ENCODE data around the gene RBBP9.
"Not testable (repeated sequence)": the region's sequence is repeated elsewhere in the genome, so short reads cannot be mapped to it uniquely, and the experiment has no call there.

The RBBP9 gene

GRCh38 chr20:18524646-18525045 lies 27.6 kb upstream of the RBBP9 start:
- peaks cover 48% of the 10 kb centered on the region for H3K36me3 Mint-ChIP-seq (ENCODE audit: low read depth)
- H3K4me1 Mint-ChIP-seq = no peaks in the 10 kb centered on the region
- TF ChIP-seq CTCF (IDR thresholded peaks at IDR 0.05; ENCODE audit: unreplicated experiment in 3 of 3) = no peak
- no peaks in the 10 kb centered on the region for H3K27me3 Mint-ChIP-seq (ENCODE audit: low read depth)
- no peak overlapping the region for H3K4me3 Mint-ChIP-seq
- no peak overlapping the region for H3K27ac Mint-ChIP-seq
- H3K9me3 Mint-ChIP-seq = no peaks in the 10 kb centered on the region

GRCh38 chr20:18523066-18523465 lies 26.0 kb upstream of the RBBP9 start:
- Mint-ChIP-seq H3K27ac (no peak overlapping the region), H3K9me3 (no peaks in the 10 kb centered on the region), H3K36me3 (ENCODE audit: low read depth) (peaks cover 32% of the 10 kb centered on the region), H3K27me3 (ENCODE audit: low read depth) (no peaks in the 10 kb centered on the region), H3K4me3 (no peak overlapping the region), H3K4me1 (no peaks in the 10 kb centered on the region)
- TF ChIP-seq CTCF (IDR thresholded peaks at IDR 0.05; ENCODE audit: unreplicated experiment in 3 of 3) = no peak

GRCh38 chr20:18522066-18522465 lies 25.0 kb upstream of the RBBP9 start:
- not testable (repeated sequence) for H3K9me3 Mint-ChIP-seq; H3K4me3 Mint-ChIP-seq; H3K27ac Mint-ChIP-seq; H3K4me1 Mint-ChIP-seq; H3K27me3 Mint-ChIP-seq (ENCODE audit: low read depth)
- peaks cover 24% of the 10 kb centered on the region for H3K36me3 Mint-ChIP-seq (ENCODE audit: low read depth)

GRCh38 chr20:18515973-18516372 lies 18.9 kb upstream of the RBBP9 start:
- Mint-ChIP-seq H3K27me3 (ENCODE audit: low read depth) (no peaks in the 10 kb centered on the region), H3K36me3 (ENCODE audit: low read depth) (peaks cover 27% of the 10 kb centered on the region), H3K4me1 (no peaks in the 10 kb centered on the region), H3K4me3 (no peak overlapping the region), H3K27ac (no peak overlapping the region), H3K9me3 (no peaks in the 10 kb centered on the region)
- no peak for TF ChIP-seq CTCF (IDR thresholded peaks at IDR 0.05; ENCODE audit: unreplicated experiment in 3 of 3)

- H3K36me3 Mint-ChIP-seq (ENCODE audit: low read depth) = peaks cover 37% of the 10 kb centered on the region
- no peak for TF ChIP-seq CTCF (IDR thresholded peaks at IDR 0.05; ENCODE audit: unreplicated experiment in 3 of 3)
Measured at GRCh38 chr20:18514127-18514526, 17.1 kb upstream of the RBBP9 start.

GRCh38 chr20:18513208-18513607 lies 16.2 kb upstream of the RBBP9 start:
- Mint-ChIP-seq H3K27me3 (ENCODE audit: low read depth) (no peaks in the 10 kb centered on the region), H3K27ac (no peak overlapping the region), H3K4me3 (no peak overlapping the region), H3K4me1 (peaks cover 10% of the 10 kb centered on the region), H3K9me3 (no peaks in the 10 kb centered on the region), H3K36me3 (ENCODE audit: low read depth) (peaks cover 37% of the 10 kb centered on the region)
- TF ChIP-seq CTCF (IDR thresholded peaks at IDR 0.05; ENCODE audit: unreplicated experiment in 3 of 3) = no peak

More at GRCh38 chr20:18514127-18514526, 17.1 kb upstream of the RBBP9 start:
- H3K27ac Mint-ChIP-seq = no peak overlapping the region
- no peaks in the 10 kb centered on the region for H3K9me3 Mint-ChIP-seq
- no peaks in the 10 kb centered on the region for H3K27me3 Mint-ChIP-seq (ENCODE audit: low read depth)
- no peak overlapping the region for H3K4me3 Mint-ChIP-seq
- H3K4me1 Mint-ChIP-seq = peaks cover 1% of the 10 kb centered on the region
